Inferior parietal cortex (tissue), 1 donor: ENCODE data around the gene EPS15.

ENCODE experiments used
- DNase-seq: peaks from one replicate; pipeline ENCODE4 v3.0.0-alpha.2; 2016; ENCODE audit errors: extremely low spot score

EPS15 gene

DNA sequence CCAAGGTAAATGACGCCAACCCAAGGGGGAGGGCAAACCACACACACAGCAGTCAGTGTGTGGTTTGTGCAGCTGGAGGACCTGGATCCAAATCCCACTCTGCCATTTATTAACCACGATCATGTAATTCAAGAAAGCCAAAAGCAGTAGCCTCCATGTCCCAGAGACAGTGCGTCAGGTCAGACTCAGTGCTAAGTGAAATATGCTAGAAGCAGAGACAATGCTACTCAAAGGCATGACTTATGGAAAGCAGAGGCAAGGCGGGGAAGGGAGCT is 202.3 kb downstream of the EPS15 start:
- no peak for DNase-seq

DNA sequence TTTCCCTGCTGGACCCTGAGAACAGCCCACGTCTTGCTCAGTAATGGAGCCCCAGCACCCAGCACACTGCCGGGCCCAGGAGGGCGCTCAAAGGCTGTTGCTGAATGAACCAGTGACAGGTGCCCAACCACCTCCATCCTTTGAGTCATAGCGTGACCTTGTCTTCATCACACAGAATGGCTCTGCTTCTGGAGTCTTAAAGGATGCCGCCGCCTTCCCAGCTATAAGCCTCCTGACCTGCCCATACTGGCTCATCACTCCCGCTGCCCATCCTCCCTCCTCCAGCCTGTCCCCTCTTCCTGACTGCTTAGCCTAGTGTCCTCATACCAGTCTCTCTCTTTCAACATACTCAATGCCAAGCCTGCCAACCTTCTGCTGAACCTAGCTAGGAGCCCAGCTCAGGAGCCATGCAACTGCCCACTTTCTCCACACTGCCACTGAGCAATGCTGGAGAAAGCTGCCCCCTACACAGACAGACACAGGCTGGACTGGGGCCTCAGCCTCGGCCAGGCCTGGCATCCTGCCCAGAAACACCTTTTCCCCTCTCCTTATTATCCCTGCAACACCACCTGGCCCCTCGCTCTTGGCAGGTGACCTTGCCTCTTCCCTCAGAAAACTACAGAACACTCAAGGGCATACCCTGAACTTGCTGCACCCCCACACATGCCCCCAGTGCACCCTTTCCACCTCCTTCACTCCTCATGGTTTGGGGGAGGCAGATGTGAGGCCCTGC is 202.8 kb downstream of the EPS15 start:
- no peak for DNase-seq

DNA sequence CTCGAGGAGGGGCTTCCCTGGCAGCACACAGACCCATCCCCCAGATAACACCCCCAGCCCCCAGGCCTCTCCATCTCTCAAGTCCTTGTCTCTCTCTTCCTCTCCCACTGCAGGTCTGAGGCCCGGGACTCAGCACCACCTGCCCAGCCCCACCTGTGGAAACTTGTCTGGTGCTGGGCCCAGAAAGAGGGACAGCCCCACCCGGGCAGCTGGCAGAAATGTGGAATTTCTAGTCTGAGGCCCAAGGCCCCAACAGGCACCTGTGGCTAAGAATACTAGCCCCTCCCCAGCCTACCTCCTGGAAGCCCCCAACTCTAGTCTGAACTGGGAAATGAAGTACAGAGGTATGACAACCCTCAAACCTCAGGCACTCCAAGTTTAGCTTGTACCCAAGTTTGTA is 204.1 kb downstream of the EPS15 start:
- DNase-seq, result no peak

DNA sequence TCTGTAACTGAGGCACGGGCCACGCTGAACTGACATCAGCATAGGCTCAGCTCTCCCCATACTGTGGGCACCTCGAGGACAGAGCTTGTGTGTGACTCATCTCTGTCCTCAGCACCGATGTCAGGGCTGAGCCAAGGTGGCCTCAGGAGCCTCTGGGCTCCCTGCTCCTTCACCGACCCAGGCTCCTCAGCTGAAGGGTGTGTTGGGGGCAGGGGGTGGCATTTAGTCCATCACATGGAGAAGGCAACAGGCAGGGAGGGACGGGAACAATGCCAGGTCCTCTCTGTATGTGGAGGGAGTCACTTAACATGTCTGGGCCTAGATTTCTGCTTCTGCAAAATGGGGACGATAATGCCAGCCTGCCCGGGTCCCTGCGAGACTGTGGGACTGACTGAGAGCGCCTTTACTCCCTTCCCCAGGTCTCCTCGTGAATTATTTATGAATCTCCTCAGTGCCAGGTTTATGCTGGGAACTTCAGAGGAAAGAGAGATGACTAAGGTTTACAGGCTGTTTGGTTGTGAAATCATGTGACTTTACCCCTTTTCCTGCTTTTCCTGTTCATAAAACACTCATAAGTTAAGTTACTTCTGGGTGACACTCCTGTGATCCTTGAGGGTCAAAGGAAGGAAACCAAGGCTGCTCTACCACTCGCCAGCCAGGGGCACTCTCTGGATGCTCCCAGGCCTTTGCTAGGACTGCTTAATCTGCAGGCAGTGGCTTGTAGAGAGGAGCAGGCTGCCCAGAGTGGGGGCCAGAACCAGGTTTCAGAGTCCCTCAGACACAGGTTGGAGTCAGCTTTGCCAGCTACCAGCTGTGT is 204.9 kb downstream of the EPS15 start:
- DNase-seq, result no peak

DNA sequence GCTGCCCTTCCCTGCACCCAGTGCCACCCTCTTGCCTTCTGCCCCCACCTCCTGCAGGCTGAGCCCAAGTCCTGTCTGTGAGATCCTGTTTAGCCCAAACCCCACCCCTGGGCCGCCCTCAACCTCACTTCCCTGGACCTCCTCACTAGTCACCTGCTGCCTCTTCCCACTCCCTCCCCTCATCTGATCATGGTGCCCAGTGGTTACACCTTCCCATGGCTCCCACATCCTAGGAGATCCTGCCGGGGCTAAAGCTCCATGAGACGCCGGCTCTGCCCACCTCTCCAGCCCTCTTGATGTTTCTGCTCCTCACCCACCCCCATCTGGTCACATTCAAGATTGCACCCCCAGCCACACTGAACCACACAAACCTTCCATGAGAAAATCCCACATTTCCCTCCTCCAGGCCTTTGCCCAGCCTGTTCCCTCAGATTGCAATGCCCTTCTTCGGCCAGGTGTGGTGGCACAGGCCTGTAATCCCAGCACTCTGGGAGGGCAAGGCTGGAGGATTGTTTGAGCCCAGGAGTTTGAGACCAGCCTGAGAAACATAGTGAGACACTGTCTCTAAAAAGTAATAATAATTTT is 205.7 kb downstream of the EPS15 start:
- no peak for DNase-seq

DNA sequence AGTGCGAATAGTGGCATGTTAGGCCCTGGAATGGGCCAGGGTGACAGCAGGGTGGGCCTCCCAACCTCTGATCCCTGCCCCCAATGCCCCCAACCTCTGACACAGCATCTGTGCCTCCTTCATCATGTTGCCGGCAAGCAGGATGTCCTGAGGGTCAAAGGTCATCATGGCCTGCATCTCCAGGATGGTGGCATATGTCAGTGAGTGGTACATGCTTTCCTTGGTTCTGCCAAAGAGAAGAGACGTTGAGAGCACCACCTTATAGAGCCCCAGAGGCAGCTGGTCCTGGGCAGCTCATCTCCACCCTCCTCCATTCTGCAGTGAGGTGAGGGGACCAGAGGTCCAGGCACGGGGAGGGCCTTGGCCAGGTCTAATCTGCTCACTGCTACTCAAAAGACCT is 206.3 kb downstream of the EPS15 start:
- no peak for DNase-seq

DNA sequence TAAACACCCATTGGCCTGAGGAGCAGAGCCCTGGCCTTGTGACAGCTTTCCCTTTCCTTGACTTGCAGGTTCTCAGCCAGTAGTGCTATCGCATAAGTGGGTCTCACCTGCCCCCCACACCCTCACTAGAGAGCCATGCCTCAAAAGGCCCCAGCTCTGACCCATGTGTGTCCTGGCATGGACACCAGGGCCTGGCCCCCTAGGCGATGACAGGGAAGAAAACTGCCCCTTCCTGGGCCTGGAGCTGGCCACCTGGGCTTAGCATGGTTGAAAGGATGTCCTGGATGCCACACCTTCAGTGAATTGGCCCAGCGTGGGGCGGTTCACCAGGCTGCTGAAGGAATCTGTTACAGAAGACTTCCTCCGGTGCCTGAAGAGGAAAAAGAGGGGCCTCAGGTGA is 207.2 kb downstream of the EPS15 start:
- no peak for DNase-seq

DNA sequence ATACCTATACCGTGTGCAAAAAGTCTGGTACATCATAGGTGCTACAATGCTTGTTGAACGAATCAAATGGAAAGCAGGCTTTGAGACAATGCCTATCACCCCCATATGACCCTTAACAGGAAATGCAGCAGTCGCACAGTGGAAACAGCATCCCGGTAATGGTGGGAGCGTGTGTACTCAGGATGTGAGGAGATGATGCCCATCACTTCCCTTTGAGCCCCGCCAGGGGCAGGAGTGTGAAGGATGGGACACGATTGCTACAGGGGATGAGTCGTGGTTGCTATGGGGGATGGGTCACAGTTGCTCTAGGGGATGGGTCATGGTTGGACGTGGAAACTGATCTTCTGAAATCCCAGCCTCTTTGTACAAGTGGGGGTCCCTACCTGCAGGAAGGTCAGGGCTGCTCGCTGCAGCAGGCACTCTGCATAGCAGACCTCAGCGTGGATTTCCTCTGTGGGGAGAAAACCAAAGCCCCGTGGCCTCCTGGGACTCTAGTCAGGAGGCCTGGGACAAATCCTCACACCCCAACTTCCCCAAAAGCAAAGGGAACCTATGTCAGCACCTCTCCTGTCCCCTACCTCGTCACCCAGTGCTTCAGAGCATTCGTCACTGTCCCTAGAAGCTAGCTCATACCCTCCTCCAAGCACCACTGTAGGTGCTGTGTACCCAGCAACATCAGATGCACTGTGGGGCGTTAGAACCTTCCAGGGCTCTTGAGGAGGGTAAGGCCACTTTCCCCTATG is 208.0 kb downstream of the EPS15 start:
- DNase-seq, result no peak

DNA sequence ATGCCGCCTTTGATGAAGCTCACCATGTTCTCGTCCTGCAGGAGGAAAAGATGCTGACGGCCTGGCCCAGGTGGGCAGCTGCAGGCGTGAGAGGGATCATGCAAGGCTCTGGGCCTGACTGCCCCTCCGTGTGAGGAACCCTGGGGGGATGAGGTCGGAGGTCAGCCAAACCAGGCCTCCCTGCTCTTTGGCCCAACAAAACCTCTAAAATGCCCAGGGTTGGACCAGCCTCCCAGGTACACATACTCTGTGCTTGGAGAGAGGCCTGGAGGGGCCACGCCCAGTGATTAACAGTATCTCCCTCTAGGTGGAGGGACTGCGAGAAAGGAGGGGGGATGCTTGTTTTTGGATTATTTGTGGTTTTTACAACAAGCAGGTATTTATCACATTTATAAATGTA is 209.8 kb downstream of the EPS15 start:
- no peak for DNase-seq

DNA sequence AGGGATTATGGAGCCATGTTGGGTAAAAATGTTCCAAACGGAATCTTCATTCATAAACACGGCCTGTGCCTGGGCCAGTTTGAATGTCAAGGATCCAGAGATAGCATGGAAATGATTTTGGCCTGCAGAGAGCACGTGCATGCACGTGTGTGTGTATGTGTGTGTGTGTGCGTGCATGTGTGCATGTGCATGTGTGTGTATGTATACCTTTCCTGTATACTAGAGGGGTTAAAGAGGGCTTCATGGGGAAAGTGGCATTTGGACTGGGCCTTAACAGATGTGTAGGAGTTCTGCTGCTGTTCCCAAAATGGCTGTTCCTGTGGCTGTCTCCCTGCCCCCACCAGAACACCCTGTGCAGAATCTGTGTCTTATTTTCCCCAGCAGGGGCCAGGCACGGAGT is 210.4 kb downstream of the EPS15 start:
- no peak for DNase-seq

DNA sequence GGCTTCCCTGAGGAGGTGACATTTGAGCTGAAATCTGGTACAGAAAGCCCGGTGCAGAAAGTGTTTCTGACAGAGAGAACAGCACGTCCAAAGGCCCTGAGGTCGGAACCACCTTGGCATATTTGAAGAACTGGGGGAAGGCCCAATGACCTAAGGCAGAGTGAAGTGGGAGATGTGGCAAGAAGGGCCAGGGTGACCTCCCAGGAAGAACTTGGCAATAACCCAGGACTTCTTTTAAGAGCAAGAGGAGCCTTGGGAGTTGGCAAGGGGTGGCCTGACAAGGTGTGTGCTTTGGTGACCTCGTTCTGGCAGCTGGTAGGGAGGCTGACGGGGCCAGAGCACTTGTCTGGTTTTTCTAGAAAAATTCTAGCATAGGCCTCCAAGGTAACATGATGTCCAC is 212.1 kb downstream of the EPS15 start:
- no peak for DNase-seq

DNA sequence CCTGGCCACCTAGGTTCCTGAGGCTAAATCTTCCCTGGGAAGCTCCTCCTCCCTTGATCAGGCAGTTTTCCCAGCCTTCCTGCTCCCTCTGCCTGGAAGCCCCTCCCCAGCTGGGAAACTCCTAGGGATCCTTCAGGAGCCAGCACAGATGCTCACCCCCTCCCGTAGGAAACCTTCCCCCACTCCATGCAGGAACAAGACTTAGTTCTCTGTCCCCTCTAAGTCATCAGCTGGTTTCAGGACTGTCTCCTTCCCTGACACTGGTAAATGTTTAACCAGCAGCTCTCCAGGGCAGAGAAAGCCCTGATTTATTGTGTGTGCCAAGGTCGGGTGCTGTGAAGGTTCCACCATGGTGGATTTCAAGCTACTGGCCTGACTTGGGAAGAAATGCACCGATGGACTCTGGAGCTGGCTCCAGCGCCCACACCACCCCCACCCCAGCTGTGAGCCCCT is 213.7 kb downstream of the EPS15 start:
- no peak for DNase-seq

DNA sequence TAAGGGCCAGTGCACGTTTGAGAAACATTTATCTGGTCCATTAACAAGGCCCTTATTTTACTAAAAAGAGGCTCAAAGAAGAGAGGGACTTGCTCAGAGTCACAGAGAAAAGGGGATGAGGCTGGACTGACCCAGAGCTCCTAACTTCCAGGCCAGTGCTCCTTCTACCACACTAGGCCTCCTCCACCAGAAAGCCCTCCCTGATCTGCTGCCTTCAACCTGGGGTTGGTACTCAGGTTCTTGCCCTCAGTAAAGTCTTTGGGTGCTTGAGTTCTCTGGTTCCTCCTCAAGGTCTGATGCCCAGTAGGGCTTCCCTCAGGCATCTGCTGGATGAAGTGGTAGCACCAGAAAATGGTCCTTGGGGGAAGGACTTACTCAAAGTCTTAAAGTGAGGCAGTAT is 214.7 kb downstream of the EPS15 start:
- no peak for DNase-seq
